Gastroesophageal sphincter (tissue), 4 donors: ENCODE measurements around the gene GALNT18. TPM values are rescaled to one million over a fixed set of nuclear protein-coding genes. Genes with fewer than 3 reads are reported as not detected.

Experiments used
- ATAC-seq: fragments of 150-250 bp; one replicate; pipeline ENCODE4 v1.9.1; 2016; ENCODE audit warnings: mild to moderate bottlenecking, moderate library complexity
- H3K27ac ChIP-seq, 4 donors: fragments of 200-600 bp; sonication (generic) in 3 of 4; 1 replicate in 3 of 4; 2 replicates in 1 of 4; pipeline ENCODE4 v1.5.1; 2016 to 2019
- H3K27me3 ChIP-seq: fragments of 200-600 bp; sonication (generic); one replicate; pipeline ENCODE4 v1.5.1; 2019
- H3K36me3 ChIP-seq, 2 donors: fragments of 200-600 bp; sonication (generic); one replicate each; pipeline ENCODE4 v1.5.1; 2019; ENCODE audit warnings: control low read depth in 1 of 2
- H3K4me1 ChIP-seq, 3 donors: fragments of 200-600 bp; sonication (generic); 1 replicate in 2 of 3; 2 replicates in 1 of 3; pipeline ENCODE4 v1.5.1; 2016 to 2019; ENCODE audit warnings: control low read depth in 2 of 3
- H3K4me3 ChIP-seq, 2 donors: fragments of 200-600 bp; sonication (generic); one replicate each; pipeline ENCODE4 v1.5.1; 2019; ENCODE audit warnings: mild to moderate bottlenecking in 1 of 2, moderate library complexity in 1 of 2
- H3K9me3 ChIP-seq, 3 donors: fragments of 200-600 bp; sonication (generic); one replicate each; pipeline ENCODE4 v1.5.1; 2017 to 2019; ENCODE audit warnings: control low read depth in 2 of 3
- CTCF ChIP-seq, 4 experiments: fragments of 200-600 bp in 2 of 4; fragments of 450-650 bp in 2 of 4; sonication (generic) in 1 of 4; IDR thresholded peaks; one replicate each; pipeline ENCODE4 v1.5.1; 2017 to 2019; ENCODE audit warnings: antibody characterized with exemption in 4 of 4, mild to moderate bottlenecking in 2 of 4, moderate library complexity in 2 of 4
- EP300 ChIP-seq: sonication (generic); formaldehyde crosslinking; IDR thresholded peaks from one replicate; pipeline ENCODE4 v1.6.1; 2017; ENCODE audit warnings: antibody characterized with exemption, mild to moderate bottlenecking
- POLR2A ChIP-seq, 2 donors: fragments of 450-650 bp; IDR thresholded peaks; one replicate each; pipeline ENCODE4 v1.6.1; 2017; ENCODE audit warnings: antibody characterized with exemption in 2 of 2, mild to moderate bottlenecking in 2 of 2, moderate library complexity in 1 of 2
- POLR2AphosphoS5 ChIP-seq: sonication (generic); formaldehyde crosslinking; IDR thresholded peaks from one replicate; pipeline ENCODE4 v1.6.1; 2017; ENCODE audit warnings: antibody characterized with exemption
- WGBS, 2 donors: methylation state at CpG; one replicate each; pipeline ENCODE4 v1.1.5; 2018; ENCODE audit warnings: low coverage in 1 of 2; 5-methylcytosine and 5-hydroxymethylcytosine counted together
- small RNA-seq, 4 donors: library from RNA; depleted of rRNA; stranded (forward); fragments of <200 nt; gene quantifications; one replicate each; pipeline ENCODE3, GENCODE V24; 2016
- total RNA-seq, 4 donors: library from RNA; depleted of rRNA; stranded (reverse); fragments of >200 nt; gene quantifications; one replicate each; pipeline ENCODE4 v1.1.0, GENCODE V29; 2016

Gene GALNT18
- total RNA-seq, 4 donors from 2014 or later, result 16.0 to 65.6 (median 35.2) TPM

- no peaks in the 10 kb centered on the region for H3K9me3 ChIP-seq
- H3K27ac ChIP-seq, result no peak overlapping the region
- 92 to 100% methylated on average over 1 to 2 of the region's 2 CpGs for WGBS, 2 donors
- ATAC-seq, result no peak
- no peak overlapping the region for H3K4me3 ChIP-seq
- no peak for TF ChIP-seq POLR2AphosphoS5
- no peak for TF ChIP-seq EP300
- TF ChIP-seq POLR2A (IDR thresholded peaks at IDR 0.05), result no peak
- no peak for TF ChIP-seq CTCF (IDR thresholded peaks at IDR 0.05)
- no peaks in the 10 kb centered on the region for H3K4me1 ChIP-seq
- no peaks in the 10 kb centered on the region for H3K36me3 ChIP-seq
- no peaks in the 10 kb centered on the region for H3K27me3 ChIP-seq
These were observed 392.2 kb downstream of the GALNT18 start for GRCh38 chr11:11229647-11230046.

- Histone ChIP-seq H3K4me3 (no peak overlapping the region), H3K36me3 (no peaks in the 10 kb centered on the region), H3K27ac (no peak overlapping the region), H3K4me1 (no peaks in the 10 kb centered on the region), H3K9me3 (no peaks in the 10 kb centered on the region), H3K27me3 (no peaks in the 10 kb centered on the region)
- ATAC-seq, result no peak
- WGBS, 2 donors, result 88 to 100% methylated on average over 2 to 8 of the region's 8 CpGs
- TF ChIP-seq CTCF (IDR thresholded peaks at IDR 0.05), result no peak
- no peak for TF ChIP-seq EP300
- no peak for TF ChIP-seq POLR2AphosphoS5
- TF ChIP-seq POLR2A (IDR thresholded peaks at IDR 0.05), result no peak
These were observed 394.3 kb downstream of the GALNT18 start for GRCh38 chr11:11227296-11228085.

Small RNA genes within 50 kb of the gene (small RNA-seq; reads per million reads assigned to genes)
- gene MIR4299, result 0 reads per million in 4 donors

Other genes with a start within 250 kb of the GALNT18 start
- 100 to 1,000 TPM in 3 of 4 donors, 10 to 100 TPM in 1; 84.7 to 156 (median 115) TPM for gene USP47, start 220.0 kb upstream of the GALNT18 start, total RNA-seq